Caki2 (cell line): ENCODE data around the gene PRRC2B. TPM values are rescaled to one million over a fixed set of nuclear protein-coding genes. Genes with fewer than 3 reads are reported as not detected.

Experiments used
- DNase-seq: peaks from one replicate; pipeline ENCODE4 v3.0.0-alpha.2; 2015; ENCODE audit warnings: low read depth
- in situ Hi-C: cut with HindIII; loops from 2 replicates; pipeline ENCODE4 v1.10.0; 2016; ENCODE audit warnings: low sequenced_read_pairs, low pct_unique_long_range_greater_than_20kb, mixed read lengths
- total RNA-seq: library from RNA; depleted of rRNA; stranded (reverse); fragments of >200 nt; shearing (Covaris generic); gene quantifications from 2 replicates; pipeline ENCODE4 v1.2.3, GENCODE V29; 2014; ENCODE audit warnings: low replicate concordance

Gene PRRC2B
- total RNA-seq, 1 experiment from 2014 or later, result 35.4 TPM

DNA sequence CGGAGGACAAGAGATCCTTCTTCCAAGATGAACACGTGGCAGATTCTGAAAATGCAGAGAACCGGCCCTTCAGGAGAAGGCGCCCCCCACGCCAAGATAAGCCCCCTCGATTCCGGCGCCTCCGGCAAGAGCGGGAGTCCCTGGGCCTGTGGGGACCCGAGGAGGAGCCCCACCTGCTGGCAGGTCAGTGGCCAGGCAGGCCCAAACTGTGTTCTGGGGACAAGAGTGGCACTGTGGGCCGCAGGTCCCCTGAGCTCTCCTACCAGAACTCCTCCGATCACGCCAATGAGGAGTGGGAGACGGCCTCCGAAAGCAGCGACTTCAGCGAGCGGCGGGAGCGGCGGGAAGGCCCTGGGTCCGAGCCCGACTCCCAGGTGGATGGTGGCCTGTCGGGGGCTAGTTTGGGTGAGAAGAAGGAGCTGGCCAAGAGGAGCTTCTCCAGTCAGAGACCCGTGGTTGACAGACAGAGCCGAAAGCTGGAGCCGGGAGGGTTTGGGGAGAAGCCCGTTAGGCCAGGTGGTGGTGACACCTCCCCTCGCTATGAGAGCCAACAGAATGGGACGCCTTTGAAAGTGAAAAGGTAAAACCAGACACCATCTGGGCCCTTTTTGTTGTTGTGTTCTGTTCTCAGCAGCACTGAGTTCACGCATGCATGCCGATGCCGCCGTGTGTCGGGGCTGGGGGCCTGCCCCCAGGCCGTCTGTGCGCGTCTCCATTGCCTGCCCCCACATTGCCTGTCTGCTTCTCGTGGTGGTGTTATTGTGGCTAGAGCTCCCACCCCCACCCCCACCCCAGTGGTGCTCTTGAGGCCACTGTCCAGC is 82.3 kb downstream of the PRRC2B start:
- in situ Hi-C loops, result no loop called here
- no peak for DNase-seq

DNA sequence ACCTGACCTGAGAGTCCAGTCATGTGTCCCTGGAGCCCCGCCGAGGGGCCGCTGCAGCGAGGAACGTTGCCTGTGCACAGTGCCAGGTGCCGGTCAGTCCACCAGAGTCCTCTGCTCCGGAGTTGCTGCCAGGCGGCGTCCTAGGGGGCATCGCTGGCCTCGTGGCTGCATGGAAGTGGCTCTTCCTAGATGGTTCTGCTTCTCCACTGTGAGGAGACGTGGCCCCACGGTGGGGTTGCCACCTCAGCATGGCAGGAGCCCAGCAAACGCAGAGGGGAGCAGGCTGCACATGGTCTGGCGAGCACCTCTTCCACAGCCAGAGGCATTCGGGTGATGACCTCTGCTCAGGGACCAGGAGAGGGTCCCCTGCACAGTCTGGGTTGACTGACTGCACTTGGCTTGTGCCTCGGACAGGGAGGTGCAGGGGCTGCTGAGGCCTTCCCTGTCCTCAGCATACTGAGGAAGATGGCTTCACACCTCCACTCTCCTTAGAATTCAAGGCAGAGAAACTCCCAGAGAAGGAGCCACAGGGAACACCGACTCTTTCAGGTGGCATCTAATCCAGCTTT is 83.0 kb downstream of the PRRC2B start:
- DNase-seq, result no peak
- in situ Hi-C loops, result no loop called here

DNA sequence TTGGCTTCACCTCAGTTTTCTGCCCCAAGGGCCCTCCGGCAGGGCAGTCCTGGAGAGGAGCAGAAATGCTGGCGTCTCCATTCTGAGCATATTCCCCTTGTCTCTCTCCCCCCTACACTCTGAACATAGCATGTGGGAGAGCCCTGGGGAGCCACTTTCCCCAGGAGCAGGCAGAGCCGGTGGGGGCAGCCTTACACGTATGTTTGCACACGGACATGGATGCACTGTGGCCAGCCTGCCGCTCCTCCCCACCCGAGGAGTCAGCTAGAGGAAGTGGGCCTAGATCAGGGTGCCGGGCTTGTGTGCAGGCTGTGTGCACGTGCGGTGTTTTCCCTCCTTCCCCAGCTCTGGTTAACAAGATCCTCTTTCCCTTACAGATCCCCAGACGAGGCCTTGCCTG is 83.5 kb downstream of the PRRC2B start:
- DNase-seq, result no peak
- in situ Hi-C loops, result no loop called here

DNA sequence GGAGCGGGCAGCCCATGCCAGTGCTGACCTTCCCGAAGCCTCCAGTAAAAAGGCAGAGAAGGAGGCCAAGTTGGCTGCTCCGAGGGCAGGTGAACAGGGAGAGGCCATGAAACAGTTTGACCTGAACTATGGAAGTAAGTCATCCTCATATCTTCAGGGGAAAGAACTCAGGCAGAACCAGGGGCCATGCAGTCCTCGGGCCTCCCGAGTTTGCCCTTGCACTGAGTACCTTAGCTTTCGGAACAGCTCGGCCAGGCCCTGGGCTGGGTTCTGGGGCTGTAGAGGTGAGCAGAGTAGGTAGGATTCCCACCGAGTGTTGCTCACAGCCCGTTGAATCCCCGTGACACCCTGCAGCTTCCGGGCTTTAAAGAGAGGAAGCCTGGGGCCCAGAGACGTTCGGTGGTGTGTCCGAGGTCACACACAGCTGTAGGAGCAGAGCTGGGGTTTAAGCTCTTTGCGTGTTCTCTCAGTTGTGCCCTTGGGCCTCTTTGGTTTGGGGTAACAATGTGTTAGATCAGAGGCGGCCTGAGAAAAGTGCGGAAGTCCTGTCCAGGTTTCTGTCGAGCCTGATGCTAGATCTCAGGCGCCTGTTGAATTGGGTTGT is 84.0 kb downstream of the PRRC2B start:
- in situ Hi-C loops, result no loop called here
- DNase-seq, result no peak

DNA sequence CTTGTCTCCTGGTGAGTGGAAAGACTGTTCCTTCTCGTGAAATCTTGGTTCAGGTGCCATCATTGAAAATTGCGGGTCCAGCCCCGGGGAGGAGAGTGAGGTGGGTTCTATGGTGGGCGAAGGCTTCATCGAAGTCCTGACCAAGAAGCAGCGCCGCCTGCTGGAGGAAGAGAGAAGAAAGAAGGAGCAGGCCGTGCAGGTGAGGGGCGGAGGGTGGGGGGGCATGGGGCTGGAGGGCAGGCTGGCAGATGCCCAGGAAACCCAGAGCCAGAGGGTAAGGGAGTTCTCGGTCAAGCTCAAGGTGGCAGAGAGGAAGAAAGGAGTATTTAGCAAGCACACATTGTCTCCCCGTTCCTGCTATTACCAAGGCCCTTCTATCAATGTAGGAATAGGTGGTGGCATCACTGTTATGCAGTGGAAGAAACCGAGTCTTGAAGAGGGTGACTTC is 84.6 kb downstream of the PRRC2B start:
- DNase-seq, result no peak
- in situ Hi-C loops, result no loop called here

DNA sequence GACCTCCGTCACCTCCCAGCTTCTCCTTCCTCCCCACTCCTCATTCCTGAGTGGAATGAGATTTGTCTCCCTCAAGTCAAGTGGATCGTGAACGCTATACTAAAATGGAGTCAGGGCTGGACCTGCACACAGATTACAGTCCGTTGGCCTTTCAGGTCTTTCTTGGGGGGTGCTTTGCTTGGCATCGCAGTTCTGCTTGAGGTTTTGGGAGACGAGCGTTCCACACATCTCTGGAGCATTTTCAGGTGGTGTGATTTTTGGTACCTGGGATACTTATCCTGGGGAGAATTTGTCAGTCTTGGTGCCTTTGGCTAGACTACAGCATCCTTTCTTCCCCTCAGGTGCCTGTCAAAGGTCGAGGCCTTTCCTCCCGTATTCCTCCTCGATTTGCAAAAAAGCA is 85.0 kb downstream of the PRRC2B start:
- no peak for DNase-seq
- in situ Hi-C loops, result no loop called here

DNA sequence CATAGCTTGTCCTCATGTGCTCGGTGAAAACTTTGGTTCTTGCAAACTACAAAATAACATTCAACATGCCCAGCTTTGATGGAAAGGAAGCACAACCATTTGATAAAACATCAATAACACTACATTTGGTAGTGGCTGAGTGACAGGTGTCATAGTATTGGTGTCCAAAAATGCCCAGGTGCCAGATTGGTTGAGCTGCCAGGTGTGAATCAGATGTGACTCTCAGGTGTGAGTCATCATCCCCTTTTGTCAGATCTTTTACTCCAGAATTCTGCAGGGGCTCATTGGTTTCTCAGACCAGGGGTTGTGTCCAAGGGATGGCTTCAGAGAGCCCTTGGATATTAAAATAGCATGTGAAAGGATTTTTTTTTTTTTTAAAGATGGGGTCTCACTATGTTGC is 86.4 kb downstream of the PRRC2B start:
- in situ Hi-C loops, result no loop called here
- DNase-seq, result no peak

DNA sequence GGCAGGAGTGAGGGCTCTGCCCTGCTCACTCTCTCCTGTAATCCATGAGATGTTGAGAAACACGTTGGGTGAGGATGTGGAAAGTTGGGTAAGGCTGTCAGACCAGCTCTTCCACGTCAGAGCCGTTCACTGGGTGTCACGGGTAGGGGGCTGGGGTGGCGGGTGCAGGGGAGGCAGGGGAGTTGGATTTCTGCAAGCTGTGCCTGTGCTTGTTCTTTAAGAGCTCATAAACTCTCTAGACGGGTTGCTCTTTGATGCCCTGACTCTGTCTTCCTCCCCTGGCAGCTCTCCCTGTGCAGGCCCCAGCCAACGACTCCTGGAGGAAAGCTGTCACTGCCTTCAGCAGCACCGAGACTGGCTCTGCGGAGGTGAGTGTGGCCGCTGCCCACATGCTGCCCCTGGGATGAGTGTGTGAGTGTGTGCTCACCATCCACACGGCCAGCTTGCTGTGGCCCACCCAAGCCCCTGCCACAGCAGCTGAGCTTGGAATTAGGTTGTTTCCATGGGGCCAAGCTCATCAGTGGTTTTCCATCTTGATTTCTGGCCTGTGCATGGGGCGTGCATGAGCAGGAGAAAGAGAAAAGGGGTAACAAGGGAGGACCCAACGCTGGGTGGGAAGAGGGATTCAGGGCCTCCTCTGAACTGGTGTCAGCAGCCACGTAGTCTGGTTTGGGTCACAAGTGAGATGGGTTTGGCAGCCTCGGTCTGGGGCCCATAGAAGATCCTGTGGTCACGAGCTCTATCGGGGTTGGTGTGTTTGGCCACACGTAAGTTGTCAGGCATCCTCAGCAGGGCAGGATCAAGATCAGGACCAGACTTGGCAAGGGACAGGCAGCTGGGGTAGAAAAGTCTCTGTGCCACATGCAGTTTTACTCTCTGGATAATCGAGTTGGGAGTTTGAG is 87.8 kb downstream of the PRRC2B start:
- DNase-seq, result no peak
- in situ Hi-C loops, result no loop called here

DNA sequence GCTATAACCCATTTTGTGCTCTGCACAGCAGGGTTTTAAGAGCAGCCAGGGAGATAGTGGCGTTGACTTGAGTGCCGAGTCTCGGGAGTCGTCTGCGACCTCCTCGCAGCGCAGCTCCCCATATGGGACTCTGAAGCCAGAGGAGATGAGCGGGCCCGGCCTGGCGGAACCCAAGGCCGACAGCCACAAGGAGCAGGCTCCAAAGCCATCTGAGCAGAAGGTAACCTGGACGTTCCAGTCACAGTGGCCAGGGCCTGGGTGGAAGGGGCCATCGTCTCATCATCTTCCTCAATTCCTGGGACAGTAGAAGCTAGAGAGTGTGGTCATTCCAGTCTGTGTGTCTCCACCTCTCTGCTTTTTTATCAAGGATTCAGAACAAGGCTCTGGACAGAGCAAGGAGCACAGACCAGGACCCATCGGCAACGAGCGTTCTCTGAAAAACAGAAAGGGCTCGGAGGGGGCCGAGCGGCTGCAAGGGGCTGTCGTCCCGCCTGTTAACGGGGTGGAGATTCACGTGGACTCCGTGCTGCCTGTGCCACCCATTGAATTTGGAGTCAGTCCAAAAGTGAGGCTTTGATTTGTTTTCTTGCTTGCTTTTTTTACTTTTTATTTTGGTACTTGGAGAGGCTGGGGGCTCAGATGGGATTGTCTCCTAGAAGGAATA is 88.6 kb downstream of the PRRC2B start:
- in situ Hi-C loops, result no loop called here
- no peak for DNase-seq

DNA sequence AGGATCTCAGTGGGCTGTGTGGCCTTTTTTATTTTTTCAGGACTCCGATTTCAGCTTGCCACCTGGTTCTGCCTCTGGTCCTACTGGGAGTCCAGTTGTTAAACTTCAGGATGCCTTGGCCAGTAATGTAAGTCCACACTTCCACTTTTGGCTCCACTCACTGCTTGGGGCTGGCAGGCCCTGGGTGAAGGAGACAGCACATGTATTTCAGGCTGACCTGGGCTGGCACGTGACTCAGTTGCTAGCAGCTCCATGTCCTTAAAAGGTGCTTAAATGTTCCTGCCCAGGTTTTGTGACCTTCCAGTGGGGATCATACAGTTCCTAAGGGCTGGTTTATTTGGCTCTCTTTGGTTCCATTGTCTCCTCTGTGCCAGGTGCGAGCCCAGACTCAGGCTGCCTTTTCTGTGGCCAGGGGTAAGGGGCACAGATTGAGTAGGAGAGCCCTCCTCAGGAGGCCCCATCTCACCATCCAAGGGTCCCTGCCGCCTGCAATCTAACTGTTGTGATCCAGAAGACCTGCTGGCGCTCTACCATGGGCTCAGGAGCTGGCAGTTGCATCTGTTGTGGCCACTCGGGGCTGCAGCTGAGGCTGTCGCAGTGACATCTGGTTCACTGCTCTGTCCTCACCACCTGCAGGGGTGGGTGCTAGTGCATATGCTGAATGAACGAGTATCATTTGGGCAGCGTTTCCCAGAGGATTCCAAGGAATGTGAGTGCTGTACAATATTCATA is 89.6 kb downstream of the PRRC2B start:
- DNase-seq, result no peak
- in situ Hi-C loops, result no loop called here

DNA sequence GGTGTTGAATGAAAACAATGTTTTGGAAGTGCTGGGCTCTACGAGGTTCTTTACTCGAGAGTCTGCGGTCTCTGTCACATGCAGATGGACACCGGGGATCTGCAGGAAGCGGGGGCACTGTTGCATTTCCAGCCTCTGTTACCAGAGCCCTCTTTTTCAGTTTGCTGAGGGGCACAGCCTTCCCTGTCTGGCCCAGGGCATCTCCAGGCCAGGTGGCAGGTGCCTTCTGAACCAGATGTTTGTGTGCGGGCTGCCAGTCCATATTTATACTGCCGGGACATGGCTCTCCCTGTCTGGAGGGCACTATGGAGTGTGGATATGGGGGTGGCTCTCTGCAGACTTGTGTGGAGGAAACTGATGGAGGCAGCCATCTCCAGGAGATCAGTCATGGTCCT is 90.2 kb downstream of the PRRC2B start:
- in situ Hi-C loops, result no loop called here
- no peak for DNase-seq

DNA sequence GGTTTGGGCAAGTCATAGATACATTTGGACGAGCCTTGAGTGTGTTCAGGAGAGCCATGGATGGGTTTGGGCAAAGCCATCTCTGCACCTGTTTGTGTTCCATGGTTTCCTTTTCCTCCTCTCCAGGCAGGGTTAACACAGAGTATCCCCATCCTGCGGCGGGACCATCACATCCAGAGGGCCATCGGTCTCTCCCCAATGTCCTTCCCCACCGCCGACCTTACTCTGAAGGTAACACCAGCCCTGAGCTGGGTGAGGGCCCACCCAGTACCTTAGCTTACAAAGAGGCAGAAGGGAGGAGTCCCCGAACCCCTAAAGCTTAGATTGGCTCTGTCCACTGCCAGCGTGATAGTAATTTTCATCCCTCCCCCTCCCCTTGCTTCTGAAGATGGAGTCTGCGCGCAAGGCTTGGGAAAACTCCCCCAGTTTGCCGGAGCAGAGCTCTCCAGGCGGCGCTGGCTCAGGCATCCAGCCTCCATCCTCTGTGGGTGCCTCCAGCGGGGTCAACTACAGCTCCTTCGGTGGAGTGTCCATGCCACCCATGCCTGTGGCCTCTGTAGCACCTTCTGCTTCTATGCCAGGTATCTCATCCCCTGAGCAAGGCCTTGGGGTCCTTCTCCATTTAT is 90.8 kb downstream of the PRRC2B start:
- no peak for DNase-seq
- in situ Hi-C loops, result no loop called here

DNA sequence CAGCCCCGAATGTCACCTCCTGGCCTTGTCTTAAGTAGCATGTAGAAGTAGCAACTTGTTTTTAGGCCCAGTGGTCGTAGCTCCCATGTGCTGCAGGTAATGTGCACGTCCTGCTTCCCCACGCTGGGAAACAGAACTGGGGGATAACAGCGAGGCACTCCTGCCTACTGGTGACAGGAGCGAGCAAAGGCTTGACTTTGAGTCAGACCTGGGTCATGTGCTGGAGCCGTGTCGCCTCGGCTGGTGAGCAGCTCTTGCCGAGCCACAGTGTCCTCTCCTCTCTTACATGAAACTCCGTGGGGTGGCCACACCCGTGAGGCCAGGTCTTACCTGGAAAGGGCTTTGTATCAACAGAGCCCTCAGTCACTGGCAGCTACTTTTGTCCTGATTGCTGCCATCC is 91.3 kb downstream of the PRRC2B start:
- in situ Hi-C loops, result no loop called here

DNA sequence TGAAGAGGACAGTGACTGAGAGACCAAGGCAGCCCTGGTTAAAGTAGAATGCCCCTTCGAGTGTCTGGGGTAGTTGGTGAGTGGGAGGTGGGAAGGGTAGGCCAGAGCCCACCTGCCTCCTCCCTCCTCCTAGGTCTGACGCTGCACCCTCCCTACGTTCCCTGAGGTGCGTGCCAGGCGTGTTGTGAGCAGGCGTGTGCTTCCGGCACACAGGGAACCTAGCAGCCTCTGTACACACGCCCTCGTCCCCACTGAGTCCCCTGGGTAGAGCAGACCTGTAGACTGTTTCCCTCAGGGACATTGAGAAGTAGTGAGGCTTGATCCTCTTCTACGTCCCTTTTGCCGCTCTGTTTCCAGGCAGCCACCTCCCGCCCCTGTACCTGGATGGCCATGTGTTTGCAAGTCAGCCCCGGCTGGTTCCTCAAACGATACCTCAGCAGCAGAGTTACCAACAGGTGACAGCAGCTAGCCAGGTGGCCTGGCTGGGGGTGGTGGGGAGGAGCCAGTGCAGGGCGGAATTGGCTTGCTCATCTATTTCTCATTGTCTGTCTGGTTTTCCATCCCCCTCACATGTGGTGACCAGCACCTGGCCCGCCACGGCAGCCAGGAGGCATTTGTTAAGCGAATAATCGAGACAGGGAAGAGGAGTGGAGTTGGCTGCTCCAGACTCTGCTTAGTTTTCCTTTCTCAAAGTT is 92.0 kb downstream of the PRRC2B start:
- DNase-seq, result no peak
- in situ Hi-C loops, result no loop called here

More for the DNA sequence above, 91.3 kb downstream of the PRRC2B start:
- DNase-seq, result no peak

DNA sequence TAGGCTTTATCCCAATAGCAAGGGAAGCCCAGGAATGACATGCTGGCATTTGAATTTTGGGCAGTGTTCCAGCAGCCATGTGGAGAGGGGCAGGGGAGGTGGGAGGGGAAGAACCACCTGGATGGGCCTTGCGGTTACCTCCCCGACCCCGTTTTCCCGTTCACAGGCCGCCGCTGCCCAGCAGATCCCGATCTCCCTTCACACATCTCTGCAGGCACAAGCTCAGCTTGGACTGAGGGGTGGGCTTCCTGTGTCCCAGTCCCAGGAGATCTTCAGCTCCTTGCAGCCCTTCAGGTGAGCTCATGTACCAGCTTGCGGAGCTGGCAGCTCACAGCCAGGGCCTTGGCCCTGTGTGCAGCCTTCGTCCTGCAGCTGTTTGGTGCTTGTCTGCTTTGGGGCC is 93.1 kb downstream of the PRRC2B start:
- no peak for DNase-seq
- in situ Hi-C loops, result no loop called here

DNA sequence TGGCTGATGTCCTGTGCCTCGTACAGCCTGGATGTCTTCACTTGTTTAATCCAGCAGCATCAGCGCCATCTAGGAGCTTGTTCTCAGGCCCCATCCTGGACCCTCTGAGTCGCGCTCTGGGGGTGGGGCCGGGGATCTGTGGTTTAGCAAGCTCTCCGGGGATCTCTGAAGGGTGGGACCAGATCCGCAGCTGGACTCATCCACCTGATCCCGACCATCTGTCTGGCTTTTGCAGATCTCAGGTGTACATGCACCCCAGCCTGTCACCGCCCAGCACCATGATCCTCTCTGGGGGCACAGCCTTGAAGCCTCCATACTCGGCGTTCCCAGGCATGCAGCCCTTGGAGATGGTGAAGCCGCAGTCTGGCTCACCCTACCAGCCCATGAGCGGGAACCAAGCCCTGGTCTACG is 93.7 kb downstream of the PRRC2B start:
- in situ Hi-C loops, result no loop called here
- no peak for DNase-seq

DNA sequence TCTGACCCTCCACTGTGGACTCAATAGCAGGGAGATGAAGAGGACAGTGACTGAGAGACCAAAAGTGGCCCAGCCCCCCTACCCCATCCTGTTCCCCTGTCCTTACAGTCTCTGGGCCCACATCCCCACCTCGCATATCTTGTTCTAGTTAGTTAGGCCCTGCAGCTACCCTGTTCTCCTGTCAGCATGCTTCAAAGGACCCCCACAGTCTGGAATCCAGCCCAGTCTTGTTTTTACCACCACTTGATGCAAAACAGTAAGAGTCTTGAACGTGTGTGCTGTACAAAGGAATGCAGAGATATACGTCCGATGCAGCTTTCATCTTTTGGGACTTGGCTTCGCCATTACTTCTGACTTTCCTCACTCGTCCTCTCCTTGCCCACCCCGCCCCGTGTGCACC is 96.6 kb downstream of the PRRC2B start:
- DNase-seq, result no peak
- in situ Hi-C loops, result no loop called here
